Immature natural killer cell (primary cell): ENCODE data around the gene NT5DC3. TPM values are rescaled to one million over a fixed set of nuclear protein-coding genes. Genes with fewer than 3 reads are reported as not detected.
A peak's percentile ranks its signal among the peaks of the same experiment; 100 is the strongest.

Experiments
- DNase-seq, 3 donors: peaks; one replicate each; pipeline ENCODE4 v3.0.0; 2022; ENCODE audit warnings: mixed read lengths in 1 of 3
- H3K27ac Mint-ChIP-seq, 6 donors: one replicate each; pipeline ENCODE4 v1.8.0; 2020; ENCODE audit warnings: mixed read lengths in 6 of 6, mild to moderate bottlenecking in 5 of 6, inconsistent platforms in 4 of 6, moderate library complexity in 3 of 6
- H3K27me3 Mint-ChIP-seq, 3 donors: one replicate each; pipeline ENCODE4 v1.8.0; 2020 to 2021; ENCODE audit warnings: low read depth in 3 of 3, mild to moderate bottlenecking in 3 of 3, mixed read lengths in 3 of 3, moderate library complexity in 3 of 3, inconsistent platforms in 1 of 3
- H3K36me3 Mint-ChIP-seq, 3 donors: one replicate each; pipeline ENCODE4 v1.8.0; 2020; ENCODE audit warnings: mixed read lengths in 3 of 3, inconsistent platforms in 2 of 3, mild to moderate bottlenecking in 2 of 3
- H3K4me1 Mint-ChIP-seq, 2 donors: one replicate each; pipeline ENCODE4 v1.8.0; 2020; ENCODE audit warnings: inconsistent platforms in 2 of 2, mild to moderate bottlenecking in 2 of 2, mixed read lengths in 2 of 2, moderate library complexity in 1 of 2
- H3K4me3 Mint-ChIP-seq, 5 donors: one replicate each; pipeline ENCODE4 v1.8.0; 2020; ENCODE audit warnings: mild to moderate bottlenecking in 5 of 5, mixed read lengths in 5 of 5, inconsistent platforms in 3 of 5, moderate library complexity in 3 of 5
- H3K9me3 Mint-ChIP-seq, 6 donors: one replicate each; pipeline ENCODE4 v1.8.0; 2020; ENCODE audit warnings: mild to moderate bottlenecking in 6 of 6, mixed read lengths in 6 of 6, inconsistent platforms in 4 of 6, moderate library complexity in 3 of 6
- polyA plus RNA-seq, 3 donors: library from polyadenylated mRNA; unstranded; fragments of 300-500 nt; fragmentation: Illumina TruSeq; gene quantifications; one replicate each; pipeline ENCODE4 v1.2.3, GENCODE V29; 2021

The NT5DC3 gene
- polyA plus RNA-seq, 3 donors from 2014 or later = 0.07 to 0.31 (median 0.09) TPM

- Mint-ChIP-seq H3K27me3 (peaks cover 0 to 8% (median 4%) of the 10 kb centered on the region in 3 donors), H3K27ac (no peak overlapping the region), H3K9me3 (no peaks in the 10 kb centered on the region), H3K4me1 (peaks cover 0 to 2% of the 10 kb centered on the region in 2 donors), H3K4me3 (no peak overlapping the region), H3K36me3 (no peaks in the 10 kb centered on the region)
- no peak for DNase-seq
Measured at GRCh38 chr12:103875666-103876065, 34.6 kb upstream of the NT5DC3 start.

- no peaks in the 10 kb centered on the region for H3K9me3 Mint-ChIP-seq
- no peak overlapping the region for H3K27ac Mint-ChIP-seq
- H3K4me1 Mint-ChIP-seq = no peaks in the 10 kb centered on the region
- no peak overlapping the region for H3K4me3 Mint-ChIP-seq
- peaks cover 0 to 4% (median 4%) of the 10 kb centered on the region in 3 donors for H3K27me3 Mint-ChIP-seq
- H3K36me3 Mint-ChIP-seq = no peaks in the 10 kb centered on the region
- no peak for DNase-seq
Measured at GRCh38 chr12:103868215-103868614, 27.2 kb upstream of the NT5DC3 start.

- Mint-ChIP-seq H3K36me3 (no peaks in the 10 kb centered on the region), H3K4me3 (no peak overlapping the region), H3K27me3 (peaks cover 0 to 2% (median 0%) of the 10 kb centered on the region in 3 donors)
Measured at GRCh38 chr12:103865151-103865730, 24.2 kb upstream of the NT5DC3 start.

GRCh38 chr12:103864710-103865109 lies 23.7 kb upstream of the NT5DC3 start:
- Mint-ChIP-seq H3K27ac (no peak overlapping the region), H3K36me3 (no peaks in the 10 kb centered on the region), H3K9me3 (no peaks in the 10 kb centered on the region), H3K4me1 (no peaks in the 10 kb centered on the region), H3K27me3 (peaks cover 0 to 2% (median 0%) of the 10 kb centered on the region in 3 donors), H3K4me3 (no peak overlapping the region)
- no peak for DNase-seq

More at GRCh38 chr12:103865151-103865730, 24.2 kb upstream of the NT5DC3 start:
- no peaks in the 10 kb centered on the region for H3K9me3 Mint-ChIP-seq
- DNase-seq = no peak
- H3K27ac Mint-ChIP-seq = no peak overlapping the region
- no peaks in the 10 kb centered on the region for H3K4me1 Mint-ChIP-seq

- peaks cover 0 to 2% (median 0%) of the 10 kb centered on the region in 3 donors for H3K27me3 Mint-ChIP-seq
- DNase-seq = no peak
- H3K4me1 Mint-ChIP-seq = no peaks in the 10 kb centered on the region
- no peak overlapping the region for H3K27ac Mint-ChIP-seq
- no peaks in the 10 kb centered on the region for H3K9me3 Mint-ChIP-seq
- H3K4me3 Mint-ChIP-seq = no peak overlapping the region
- no peaks in the 10 kb centered on the region for H3K36me3 Mint-ChIP-seq
Measured at GRCh38 chr12:103858953-103859601, 18.0 kb upstream of the NT5DC3 start.

- H3K9me3 Mint-ChIP-seq = no peaks in the 10 kb centered on the region
- H3K4me3 Mint-ChIP-seq = no peak overlapping the region
- H3K4me1 Mint-ChIP-seq = no peaks in the 10 kb centered on the region
- DNase-seq = no peak
- no peaks in the 10 kb centered on the region for H3K36me3 Mint-ChIP-seq
- H3K27ac Mint-ChIP-seq = peak overlapping the region in 1 of 6 donors; percentile 35
- H3K27me3 Mint-ChIP-seq = peaks cover 0 to 2% (median 0%) of the 10 kb centered on the region in 3 donors
Measured at GRCh38 chr12:103858335-103858734, 17.3 kb upstream of the NT5DC3 start.

- no peak for DNase-seq
- no peak overlapping the region for H3K27ac Mint-ChIP-seq
- peaks cover 0 to 2% (median 0%) of the 10 kb centered on the region in 3 donors for H3K27me3 Mint-ChIP-seq
- no peaks in the 10 kb centered on the region for H3K9me3 Mint-ChIP-seq
- no peaks in the 10 kb centered on the region for H3K36me3 Mint-ChIP-seq
- no peak overlapping the region for H3K4me3 Mint-ChIP-seq
- no peaks in the 10 kb centered on the region for H3K4me1 Mint-ChIP-seq
Measured at GRCh38 chr12:103857164-103857563, 16.1 kb upstream of the NT5DC3 start.

- no peak overlapping the region for H3K27ac Mint-ChIP-seq
- H3K4me1 Mint-ChIP-seq = no peaks in the 10 kb centered on the region
- no peak overlapping the region for H3K4me3 Mint-ChIP-seq
- peaks cover 0 to 2% (median 0%) of the 10 kb centered on the region in 3 donors for H3K27me3 Mint-ChIP-seq
- H3K9me3 Mint-ChIP-seq = no peaks in the 10 kb centered on the region
- no peak for DNase-seq
- H3K36me3 Mint-ChIP-seq = no peaks in the 10 kb centered on the region
Measured at GRCh38 chr12:103855896-103856657, 15.0 kb upstream of the NT5DC3 start.

- Mint-ChIP-seq H3K27me3 (peaks cover 0 to 2% (median 1%) of the 10 kb centered on the region in 3 donors), H3K4me1 (no peaks in the 10 kb centered on the region), H3K4me3 (no peak overlapping the region), H3K36me3 (no peaks in the 10 kb centered on the region), H3K9me3 (no peaks in the 10 kb centered on the region), H3K27ac (no peak overlapping the region)
- DNase-seq = no peak
Measured at GRCh38 chr12:103855036-103855712, 14.1 kb upstream of the NT5DC3 start.

GRCh38 chr12:103854372-103854973 lies 13.4 kb upstream of the NT5DC3 start:
- peaks cover 0 to 2% (median 1%) of the 10 kb centered on the region in 3 donors for H3K27me3 Mint-ChIP-seq
- H3K4me1 Mint-ChIP-seq = no peaks in the 10 kb centered on the region
- no peaks in the 10 kb centered on the region for H3K36me3 Mint-ChIP-seq
- H3K4me3 Mint-ChIP-seq = no peak overlapping the region
- H3K9me3 Mint-ChIP-seq = no peaks in the 10 kb centered on the region
- H3K27ac Mint-ChIP-seq = no peak overlapping the region
- DNase-seq = no peak

GRCh38 chr12:103852498-103852997 lies 11.5 kb upstream of the NT5DC3 start:
- Mint-ChIP-seq H3K9me3 (no peaks in the 10 kb centered on the region), H3K4me3 (no peak overlapping the region), H3K36me3 (no peaks in the 10 kb centered on the region), H3K27ac (no peak overlapping the region), H3K27me3 (peaks cover 0 to 2% (median 1%) of the 10 kb centered on the region in 3 donors), H3K4me1 (no peaks in the 10 kb centered on the region)
- no peak for DNase-seq

- Mint-ChIP-seq H3K9me3 (no peaks in the 10 kb centered on the region), H3K36me3 (no peaks in the 10 kb centered on the region), H3K4me3 (no peak overlapping the region), H3K27ac (no peak overlapping the region), H3K4me1 (no peaks in the 10 kb centered on the region), H3K27me3 (peaks cover 0 to 1% (median 0%) of the 10 kb centered on the region in 3 donors)
- DNase-seq = no peak
Measured at GRCh38 chr12:103851127-103851526, 10.1 kb upstream of the NT5DC3 start.

- H3K36me3 Mint-ChIP-seq = no peaks in the 10 kb centered on the region
- no peaks in the 10 kb centered on the region for H3K4me1 Mint-ChIP-seq
- H3K27ac Mint-ChIP-seq = no peak overlapping the region
- no peak for DNase-seq
- no peak overlapping the region for H3K4me3 Mint-ChIP-seq
- H3K27me3 Mint-ChIP-seq = peaks cover 0 to 1% (median 0%) of the 10 kb centered on the region in 3 donors
- H3K9me3 Mint-ChIP-seq = no peaks in the 10 kb centered on the region
Measured at GRCh38 chr12:103850429-103850828, 9.4 kb upstream of the NT5DC3 start.
